K562 (cell line): ENCODE results near the gene LPAR2. TPM values are rescaled to one million over a fixed set of nuclear protein-coding genes. Genes with fewer than 3 reads are reported as not detected.
A peak's percentile ranks its signal among the peaks of the same experiment; 100 is the strongest.

ENCODE experiments used
- ATAC-seq: fragments of 200-7000 bp; cut with Tn5 transposase; 3 replicates; pipeline ENCODE4 v1.9.1; 2020; ENCODE audit warnings: moderate library complexity
- BruUV-seq: library from RNA; stranded (reverse); fragments of 400-500 nt; replicated peaks from 2 replicates; lab custom pipeline; 2021; lab: Mats Ljungman, UMichigan
- CTCF ChIA-PET: fragments of 300-600 bp; formaldehyde crosslinking; extraction: SDS; loops from one replicate; lab custom pipeline; 2021; ENCODE audit warnings: low intra/inter-chr PET ratio; lab: Yijun Ruan, JAX
- POLR2A ChIA-PET: fragments of 300-600, 350-650 bp; sonication (Branson Sonifier 250); formaldehyde crosslinking; extraction: SDS; loops from one replicate; lab custom pipeline; 2021; ENCODE audit warnings: antibody characterized with exemption, inconsistent platforms; lab: Yijun Ruan, JAX
- DNase-seq, 4 experiments: peaks; one replicate each; pipeline versions ENCODE4 v3.0.0 to v3.0.0-alpha.2; 2011 to 2018; ENCODE audit warnings: low spot score in 3 of 4, mixed read lengths in 3 of 4; ENCODE audit errors: extremely low read depth in 1 of 4
- FAIRE-seq: peaks from 2 replicates; lab custom pipeline; 2011; peaks lifted over from hg19 to GRCh38; lab: Jason Lieb, UNC
- H2AFZ ChIP-seq: 2 replicates; pipeline ENCODE4 v1.6.0; 2011; ENCODE audit warnings: low read depth, low read length, control low read depth, inconsistent platforms
- H3K27ac ChIP-seq: fragments of 200-600 bp; 3 replicates; pipeline ENCODE4 v1.8.0; 2011; ENCODE audit warnings: low read depth, mild to moderate bottlenecking, control low read depth, inconsistent platforms, low read length, moderate library complexity, mixed read lengths; ENCODE audit errors: extremely low read depth
- H3K27me3 ChIP-seq, 2 experiments: fragments of 300-600 bp in 1 of 2; 2 replicates in 1 of 2; 3 replicates in 1 of 2; pipeline versions ENCODE4 v1.6.0 to v1.8.0; 2011; ENCODE audit warnings: inconsistent platforms in 2 of 2, low read length in 2 of 2, mild to moderate bottlenecking in 1 of 2, mixed read lengths in 1 of 2, moderate library complexity in 1 of 2; ENCODE audit not compliant: control insufficient read depth in 2 of 2, insufficient read depth in 2 of 2
- H3K36me3 ChIP-seq: fragments of 300-600 bp; 3 replicates; pipeline ENCODE4 v1.8.0; 2011; ENCODE audit warnings: mild to moderate bottlenecking, low read length, inconsistent platforms; ENCODE audit not compliant: control insufficient read depth, insufficient read depth
- H3K4me1 ChIP-seq, 2 experiments: fragments of 200-600 bp in 1 of 2; replicated peaks in 1 of 2; 2 replicates in 1 of 2; 3 replicates in 1 of 2; pipeline versions ENCODE4 v1.5.1 to v1.8.0; 2011; ENCODE audit warnings: inconsistent platforms in 2 of 2, low read length in 2 of 2, mild to moderate bottlenecking in 1 of 2, mixed read lengths in 1 of 2, moderate library complexity in 1 of 2; ENCODE audit not compliant: control insufficient read depth in 2 of 2, insufficient read depth in 2 of 2
- H3K4me2 ChIP-seq: 2 replicates; pipeline ENCODE4 v1.6.1; 2011; ENCODE audit warnings: low read length, control low read depth, inconsistent platforms, mixed read lengths; ENCODE audit not compliant: insufficient read depth
- H3K4me3 ChIP-seq: fragments of 200-600 bp; sonication (generic), shearing (Covaris generic); 2 replicates; pipeline ENCODE4 v1.5.1; 2016; ENCODE audit warnings: control low read depth, inconsistent platforms
- H3K79me2 ChIP-seq: fragments of 200-600 bp; 3 replicates; pipeline ENCODE4 v1.8.0; 2011; ENCODE audit warnings: low read length, inconsistent platforms; ENCODE audit not compliant: control insufficient read depth, insufficient read depth
- H3K9ac ChIP-seq, 2 experiments: 2 replicates each; pipeline versions ENCODE4 v1.6.0 to v1.6.1; 2011; ENCODE audit warnings: low read depth in 2 of 2, low read length in 2 of 2, control low read depth in 1 of 2, inconsistent platforms in 1 of 2, mild to moderate bottlenecking in 1 of 2, mixed read lengths in 1 of 2; ENCODE audit not compliant: insufficient read depth in 1 of 2
- H3K9me1 ChIP-seq: one replicate; pipeline ENCODE4 v1.6.0; 2011; ENCODE audit warnings: inconsistent platforms, mild to moderate bottlenecking, low read length, moderate library complexity; ENCODE audit not compliant: control insufficient read depth, insufficient read depth
- H3K9me3 ChIP-seq: replicated peaks from 2 replicates; pipeline ENCODE4 v1.5.1; 2011; ENCODE audit warnings: low read depth, low read length, inconsistent platforms; ENCODE audit not compliant: control insufficient read depth, insufficient read depth
- H4K20me1 ChIP-seq: replicated peaks from 2 replicates; pipeline ENCODE4 v1.6.1; 2011; ENCODE audit warnings: low read length, inconsistent platforms, mixed read lengths; ENCODE audit not compliant: control insufficient read depth, insufficient read depth
- whole genome bisulfite sequencing: fragments of 100-300 bp; shearing (Covaris generic); methylation state at CpG from one replicate; pipeline ENCODE4 v1.1.6; 2016; ENCODE audit warnings: low coverage, mixed read lengths; ENCODE audit not compliant: insufficient coverage; ENCODE audit errors: missing lambda C conversion rate; 5-methylcytosine and 5-hydroxymethylcytosine counted together
- in situ Hi-C: fragments of 300-500 bp; cut with MboI; formaldehyde crosslinking; loops from 4 replicates; pipeline ENCODE4 v1.15.0; 2018; ENCODE audit warnings: inconsistent platforms, mixed read lengths
- intact Hi-C: fragments of 100-400 bp; cut with micrococcal nuclease; formaldehyde crosslinking; loops from 2 replicates; pipeline ENCODE4 v1.14.2; 2022
- polyA plus RNA-seq, 8 experiments: library from polyadenylated mRNA; depleted of rRNA in 4 of 8; stranded (reverse) in 5 of 8; unstranded in 3 of 8; fragments of >200 nt; fragmentation: Nextera tagmentation in 2 of 8; fragmentation: Illumina TruSeq in 1 of 8; extraction: Ambion mirVana in 2 of 8; extraction: Trizol in 1 of 8; gene quantifications; 2 replicates each; pipeline versions ENCODE4 v1.2.1 to v1.2.3, GENCODE V29; 2011 to 2014; ENCODE audit warnings: inconsistent platforms in 1 of 8, missing spikeins in 1 of 8
- total RNA-seq, 7 experiments: library from RNA; depleted of rRNA in 6 of 7; stranded (reverse); fragments of >200 nt in 6 of 7; fragmentation: Illumina TruSeq in 2 of 7; extraction: Trizol in 2 of 7; gene quantifications; 2 replicates each; pipeline versions ENCODE4 v1.2.1 to v1.2.3, GENCODE V29; 2011 to 2021; ENCODE audit warnings: low replicate concordance in 1 of 7
- TF ChIP-seq, protein P1 (sequence below): sonication (generic); formaldehyde crosslinking; IDR thresholded peaks from 2 replicates; pipeline ENCODE4 v1.8.1; 2023; ENCODE audit warnings: mild to moderate bottlenecking, missing genetic modification reagents

Gene LPAR2
- total and polyA plus RNA-seq, 9 of the 15 experiments (the other 6 are each of a cell fraction or from before 2014, with no cell fraction given): 0.63 to 13.8 (median 4.4) TPM

DNA sequence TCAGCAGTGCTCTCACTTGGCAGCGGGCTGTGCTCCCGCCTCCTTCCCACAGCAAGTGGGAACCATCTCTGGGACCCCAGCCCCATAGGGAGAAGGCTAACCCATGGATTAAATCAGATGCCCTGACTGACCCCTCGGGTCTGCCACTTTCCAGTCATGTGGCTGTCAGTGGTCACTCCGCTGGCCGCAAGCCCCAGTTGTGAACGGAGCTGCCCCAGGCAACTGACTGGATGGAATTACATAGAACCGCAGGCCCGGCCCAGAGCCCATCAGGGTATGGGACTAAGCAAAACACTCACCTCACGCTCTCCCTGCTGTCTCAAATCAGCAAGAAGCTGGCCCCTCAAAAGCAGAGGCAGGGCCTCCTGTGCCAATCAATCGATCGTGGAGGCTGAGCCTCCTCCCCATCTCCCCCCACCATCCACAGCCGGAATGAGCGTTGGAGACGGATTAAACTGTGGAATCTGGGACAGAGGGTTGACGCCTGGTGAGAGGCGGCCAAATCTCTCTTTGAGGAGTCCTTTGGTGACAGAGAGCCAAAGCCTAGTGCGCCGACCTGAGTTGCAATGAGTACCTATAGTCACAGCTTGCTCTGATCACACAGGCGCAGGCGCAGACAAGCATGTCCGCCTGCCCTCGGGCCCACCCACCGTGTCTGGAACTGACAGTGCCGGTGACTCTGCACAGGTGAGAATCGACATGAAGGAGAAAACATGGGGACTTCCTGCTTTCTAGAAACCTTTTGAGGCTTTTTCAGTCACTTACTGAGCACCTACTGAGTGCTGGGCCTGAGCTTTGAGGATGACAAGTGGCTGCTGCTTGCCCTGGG is 48.3 kb downstream of the LPAR2 start:
- BruUV-seq: no TSS peak
- Histone ChIP-seq H3K36me3 (no peaks in the 10 kb centered on the region), H3K4me1 (no peaks in the 10 kb centered on the region; a peak in 1 of 5 replicates), H2AFZ (no peak overlapping the region), H3K9ac (peak overlapping the region in 1 of 2 experiments; percentile 56; a peak in 1 of 4 replicates), H3K4me3 (no peak overlapping the region), H3K79me2 (no peaks in the 10 kb centered on the region), H3K4me2 (no peak overlapping the region), H3K27ac (no peak overlapping the region), H3K27me3 (no peaks in the 10 kb centered on the region; a peak in 1 of 5 replicates), H4K20me1 (no peaks in the 10 kb centered on the region), H3K9me1 (no peaks in the 10 kb centered on the region), H3K9me3 (no peaks in the 10 kb centered on the region)
- TF ChIP-seq, protein P1, sequence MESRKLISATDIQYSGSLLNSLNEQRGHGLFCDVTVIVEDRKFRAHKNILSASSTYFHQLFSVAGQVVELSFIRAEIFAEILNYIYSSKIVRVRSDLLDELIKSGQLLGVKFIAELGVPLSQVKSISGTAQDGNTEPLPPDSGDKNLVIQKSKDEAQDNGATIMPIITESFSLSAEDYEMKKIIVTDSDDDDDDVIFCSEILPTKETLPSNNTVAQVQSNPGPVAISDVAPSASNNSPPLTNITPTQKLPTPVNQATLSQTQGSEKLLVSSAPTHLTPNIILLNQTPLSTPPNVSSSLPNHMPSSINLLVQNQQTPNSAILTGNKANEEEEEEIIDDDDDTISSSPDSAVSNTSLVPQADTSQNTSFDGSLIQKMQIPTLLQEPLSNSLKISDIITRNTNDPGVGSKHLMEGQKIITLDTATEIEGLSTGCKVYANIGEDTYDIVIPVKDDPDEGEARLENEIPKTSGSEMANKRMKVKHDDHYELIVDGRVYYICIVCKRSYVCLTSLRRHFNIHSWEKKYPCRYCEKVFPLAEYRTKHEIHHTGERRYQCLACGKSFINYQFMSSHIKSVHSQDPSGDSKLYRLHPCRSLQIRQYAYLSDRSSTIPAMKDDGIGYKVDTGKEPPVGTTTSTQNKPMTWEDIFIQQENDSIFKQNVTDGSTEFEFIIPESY: no peak
- in situ Hi-C loops: no loop called here
- 39% methylated on average over 25 of the region's 25 CpGs for WGBS
- no peak; the same call in 1 of the 3 replicates for ATAC-seq
- FAIRE-seq: no peak
- ChIA-PET CTCF (no interaction called here), POLR2A (no interaction called here)
- no peak for DNase-seq
- intact Hi-C loops: no loop called here
